Measurements from ENCODE around the gene HTRA3.

The HTRA3 gene

DNA sequence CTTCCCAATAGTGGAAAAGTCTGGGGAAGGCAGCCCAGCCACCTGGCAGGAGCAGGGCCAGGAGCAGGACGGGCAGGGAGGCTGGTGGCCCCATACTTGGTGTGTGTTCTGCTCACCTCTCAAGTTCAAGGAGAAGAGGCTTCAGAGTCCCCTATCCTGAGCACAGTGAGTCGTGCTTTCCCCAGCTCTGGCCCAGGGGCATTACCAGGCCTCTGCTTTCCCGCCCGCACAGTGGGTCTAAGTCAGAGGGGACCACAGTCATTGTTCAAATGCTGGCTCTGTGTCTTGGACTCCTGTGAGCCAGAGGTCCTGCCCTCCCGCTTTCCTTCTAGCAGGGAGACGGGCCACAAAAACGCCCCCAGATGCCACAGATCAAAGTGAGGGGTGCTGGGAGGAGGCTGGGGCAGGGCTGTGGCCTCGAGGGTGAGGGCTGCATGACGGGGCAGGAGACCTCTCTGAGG, 27.6 kb downstream of the HTRA3 start:
- DNase-seq: no peak

DNA sequence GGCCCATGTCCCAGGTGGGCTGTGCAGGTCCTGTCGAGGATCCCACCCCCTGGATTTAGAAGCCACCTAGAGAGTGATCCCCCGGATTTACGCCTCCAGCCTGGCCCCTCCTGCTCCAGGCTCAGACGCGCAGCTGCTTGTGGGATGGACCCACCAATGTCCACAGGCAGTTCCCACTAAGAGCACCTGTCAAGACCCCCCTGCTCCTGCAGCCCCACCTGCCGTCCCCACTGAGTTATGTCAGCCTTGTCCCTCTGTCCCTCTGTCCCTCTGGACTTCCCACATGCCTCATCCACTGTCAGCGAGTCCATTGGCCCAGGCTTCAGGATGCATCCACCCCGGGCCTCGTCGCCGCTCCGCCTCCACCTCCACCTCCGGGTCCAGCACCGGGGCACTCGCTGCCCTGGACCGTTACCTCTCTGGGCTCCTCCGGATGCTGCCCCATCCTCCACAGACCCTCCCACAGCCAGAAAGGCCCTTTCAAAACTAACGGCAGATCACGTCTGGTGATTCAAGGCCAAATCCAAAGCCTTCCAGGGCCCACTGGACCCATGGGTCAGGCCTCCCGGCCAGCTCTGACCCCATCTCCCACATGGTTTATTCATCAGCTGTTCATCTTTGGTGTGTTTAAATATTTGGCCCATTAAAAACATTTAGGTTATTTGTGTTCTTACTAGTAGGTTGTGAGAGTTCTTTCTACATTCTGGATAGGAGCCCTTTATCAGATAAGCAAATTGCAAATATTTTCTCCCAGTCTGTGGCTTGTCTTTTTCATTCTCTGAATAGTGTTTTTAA, 28.3 kb downstream of the HTRA3 start:
- no peak for DNase-seq

DNA sequence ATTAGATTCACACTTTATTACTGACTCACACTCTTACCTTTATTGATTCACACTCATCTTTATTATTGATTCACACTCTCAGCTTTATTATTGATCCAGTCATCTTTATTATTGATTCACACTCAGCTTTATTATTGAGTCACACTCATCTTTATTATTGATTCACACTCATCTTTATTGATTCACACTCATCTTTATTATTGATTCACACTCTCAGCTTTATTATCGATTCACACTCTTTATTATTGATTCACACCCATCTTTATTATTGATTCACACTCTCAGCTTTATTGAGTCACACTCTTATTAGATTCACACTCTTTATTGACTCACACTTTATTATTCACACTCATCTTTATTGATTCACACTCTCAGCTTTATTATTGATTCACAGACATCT, 31.3 kb downstream of the HTRA3 start:
- DNase-seq: no peak

DNA sequence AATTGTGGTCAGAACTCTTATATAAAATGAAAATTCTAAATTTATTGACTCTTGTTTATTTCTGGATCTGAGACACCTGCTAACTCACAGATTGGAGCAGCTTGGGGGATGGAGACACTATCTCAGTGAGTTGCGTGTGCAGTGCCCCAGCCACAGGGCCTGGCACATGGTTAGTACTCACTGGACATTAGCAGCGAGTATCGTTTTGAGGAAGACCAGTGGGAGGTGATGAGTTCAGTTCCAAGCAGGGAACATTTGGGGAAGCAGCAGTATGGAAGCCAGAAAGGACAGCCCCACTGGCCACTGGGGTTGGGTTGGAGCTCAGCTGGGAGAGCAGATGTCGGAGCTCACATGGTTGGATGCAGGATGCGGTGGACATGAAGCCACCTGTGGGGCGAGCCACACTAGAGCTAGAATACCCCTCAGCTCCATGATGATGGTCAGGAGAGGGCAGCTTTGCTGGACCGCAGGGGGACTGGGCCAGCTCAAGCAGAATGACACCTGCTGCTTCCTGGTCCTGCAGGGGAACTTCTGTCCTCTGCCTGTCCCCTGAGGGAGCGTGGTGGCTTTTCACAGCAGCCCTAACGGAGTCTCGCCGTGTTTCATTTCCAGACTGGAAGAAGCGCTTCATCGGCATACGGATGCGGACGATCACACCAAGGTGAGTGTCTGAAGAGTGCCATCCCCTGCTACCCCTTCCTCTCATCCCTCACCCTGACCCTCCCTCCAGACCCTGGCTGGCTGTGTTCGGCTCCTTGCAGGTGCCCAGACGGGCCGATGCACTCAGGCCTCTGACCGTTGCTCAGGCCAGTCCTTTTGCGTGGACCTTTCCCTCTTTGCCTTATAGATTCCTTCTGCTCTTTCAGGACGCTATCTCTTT, 32.5 kb downstream of the HTRA3 start:
- DNase-seq: no peak

DNA sequence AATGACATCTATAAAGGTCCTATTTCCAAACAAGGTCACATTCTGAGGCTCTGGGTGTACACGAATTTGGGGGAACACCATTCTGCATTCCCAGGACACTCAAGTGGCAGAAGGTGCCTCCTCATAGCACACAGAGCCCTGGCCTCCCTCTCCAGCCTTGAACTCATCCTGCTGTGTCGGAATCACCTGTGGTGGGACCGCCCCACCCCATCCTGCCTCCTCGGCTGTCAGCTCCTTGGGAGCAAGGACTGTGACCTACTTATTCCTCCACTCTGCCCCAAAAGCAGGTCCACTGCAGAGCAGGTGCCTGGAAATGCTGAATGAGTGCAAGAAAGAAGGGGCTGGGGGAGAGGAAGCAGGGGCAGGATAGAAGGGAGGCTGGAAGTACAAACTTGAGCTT, 33.5 kb downstream of the HTRA3 start:
- DNase-seq: no peak

DNA sequence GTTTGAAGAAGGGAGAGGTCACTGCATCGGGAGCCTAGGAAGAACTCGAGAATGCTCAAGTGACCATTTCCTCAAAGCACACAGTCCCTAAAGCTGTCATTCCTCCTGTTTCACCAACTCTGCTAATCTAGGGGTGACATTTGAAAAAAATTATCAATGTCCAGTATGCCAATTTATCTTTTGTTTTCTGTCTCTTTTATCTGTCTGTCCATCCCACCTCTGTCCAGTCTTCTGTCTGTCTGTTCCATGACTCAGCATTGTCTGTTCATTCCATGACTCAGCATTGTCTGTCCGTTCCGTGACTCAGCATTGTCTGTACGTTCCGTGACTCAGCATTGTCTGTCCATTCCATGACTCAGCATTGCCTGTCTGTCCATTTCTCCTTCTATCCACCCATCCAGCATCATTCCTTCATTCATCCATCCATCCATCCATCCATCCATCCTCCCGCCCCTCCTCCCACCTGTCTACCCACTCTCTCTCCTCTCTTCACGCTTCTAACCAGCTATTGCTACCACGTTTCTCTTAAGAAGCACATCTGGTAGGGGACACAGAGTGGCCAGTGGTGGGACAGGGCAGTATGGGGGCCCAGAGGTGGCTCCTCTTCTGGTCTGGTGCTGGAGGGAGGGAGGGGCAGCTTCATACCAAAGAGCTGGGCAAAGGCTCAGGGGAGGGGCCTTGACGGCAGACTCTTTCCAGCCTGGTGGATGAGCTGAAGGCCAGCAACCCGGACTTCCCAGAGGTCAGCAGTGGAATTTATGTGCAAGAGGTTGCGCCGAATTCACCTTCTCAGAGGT, 34.1 kb downstream of the HTRA3 start:
- DNase-seq: no peak

DNA sequence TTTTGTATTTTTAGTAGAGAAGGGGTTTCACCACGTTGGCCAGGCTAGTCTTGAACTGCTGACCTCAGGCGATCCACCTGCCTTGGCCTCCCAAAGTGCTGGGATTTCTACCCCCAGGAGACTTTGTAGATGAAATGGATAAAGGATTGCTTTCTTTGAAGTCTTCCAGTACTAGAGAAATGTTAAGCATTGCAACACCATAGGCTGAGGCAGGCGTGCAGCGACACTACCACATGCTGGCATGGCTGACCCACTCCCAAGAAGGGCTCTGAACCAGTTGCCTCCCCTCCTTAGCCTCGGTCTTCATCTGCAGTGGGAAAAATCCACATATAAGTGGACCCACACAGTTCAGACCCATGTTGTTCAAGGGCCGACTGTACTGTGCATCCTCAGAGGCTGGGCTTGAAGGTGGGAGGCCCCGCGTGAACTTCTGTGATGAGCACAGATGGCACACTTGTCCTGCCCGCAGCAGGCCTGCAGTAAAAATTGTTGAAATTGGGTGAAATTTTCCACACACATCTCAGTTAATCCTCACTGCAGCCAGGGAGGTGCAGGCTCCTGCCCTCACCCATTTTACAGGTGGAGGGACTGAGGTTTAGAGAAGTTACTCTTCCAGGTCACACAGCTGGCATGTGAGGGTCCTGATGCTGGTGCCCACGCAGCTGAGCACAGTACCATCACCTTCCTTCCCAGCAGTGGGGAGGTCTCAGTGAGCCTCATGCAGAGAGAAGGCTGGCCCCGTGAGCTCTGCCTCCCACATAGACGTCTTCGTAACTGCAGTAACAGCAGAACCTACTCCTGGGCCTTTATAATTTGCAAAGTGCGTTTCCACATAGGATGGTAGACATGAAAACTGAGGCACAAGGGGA, 35.5 kb downstream of the HTRA3 start:
- DNase-seq: no peak

DNA sequence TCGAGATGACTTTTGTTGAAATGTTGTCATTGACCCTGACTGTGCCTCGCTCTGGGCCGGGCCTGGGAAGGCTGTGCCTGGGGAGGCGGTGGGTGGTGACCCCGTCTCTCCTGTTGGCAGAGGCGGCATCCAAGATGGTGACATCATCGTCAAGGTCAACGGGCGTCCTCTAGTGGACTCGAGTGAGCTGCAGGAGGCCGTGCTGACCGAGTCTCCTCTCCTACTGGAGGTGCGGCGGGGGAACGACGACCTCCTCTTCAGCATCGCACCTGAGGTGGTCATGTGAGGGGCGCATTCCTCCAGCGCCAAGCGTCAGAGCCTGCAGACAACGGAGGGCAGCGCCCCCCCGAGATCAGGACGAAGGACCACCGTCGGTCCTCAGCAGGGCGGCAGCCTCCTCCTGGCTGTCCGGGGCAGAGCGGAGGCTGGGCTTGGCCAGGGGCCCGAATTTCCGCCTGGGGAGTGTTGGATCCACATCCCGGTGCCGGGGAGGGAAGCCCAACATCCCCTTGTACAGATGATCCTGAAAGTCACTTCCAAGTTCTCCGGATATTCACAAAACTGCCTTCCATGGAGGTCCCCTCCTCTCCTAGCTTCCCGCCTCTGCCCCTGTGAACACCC, 36.4 kb downstream of the HTRA3 start:
- no peak for DNase-seq

DNA sequence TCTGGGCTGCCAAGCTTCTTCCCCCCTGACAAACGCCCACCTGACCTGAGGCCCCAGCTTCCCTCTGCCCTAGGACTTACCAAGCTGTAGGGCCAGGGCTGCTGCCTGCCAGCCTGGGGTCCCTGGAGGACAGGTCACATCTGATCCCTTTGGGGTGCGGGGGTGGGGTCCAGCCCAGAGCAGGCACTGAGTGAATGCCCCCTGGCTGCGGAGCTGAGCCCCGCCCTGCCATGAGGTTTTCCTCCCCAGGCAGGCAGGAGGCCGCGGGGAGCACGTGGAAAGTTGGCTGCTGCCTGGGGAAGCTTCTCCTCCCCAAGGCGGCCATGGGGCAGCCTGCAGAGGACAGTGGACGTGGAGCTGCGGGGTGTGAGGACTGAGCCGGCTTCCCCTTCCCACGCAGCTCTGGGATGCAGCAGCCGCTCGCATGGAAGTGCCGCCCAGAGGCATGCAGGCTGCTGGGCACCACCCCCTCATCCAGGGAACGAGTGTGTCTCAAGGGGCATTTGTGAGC, 37.0 kb downstream of the HTRA3 start:
- DNase-seq: no peak

DNA sequence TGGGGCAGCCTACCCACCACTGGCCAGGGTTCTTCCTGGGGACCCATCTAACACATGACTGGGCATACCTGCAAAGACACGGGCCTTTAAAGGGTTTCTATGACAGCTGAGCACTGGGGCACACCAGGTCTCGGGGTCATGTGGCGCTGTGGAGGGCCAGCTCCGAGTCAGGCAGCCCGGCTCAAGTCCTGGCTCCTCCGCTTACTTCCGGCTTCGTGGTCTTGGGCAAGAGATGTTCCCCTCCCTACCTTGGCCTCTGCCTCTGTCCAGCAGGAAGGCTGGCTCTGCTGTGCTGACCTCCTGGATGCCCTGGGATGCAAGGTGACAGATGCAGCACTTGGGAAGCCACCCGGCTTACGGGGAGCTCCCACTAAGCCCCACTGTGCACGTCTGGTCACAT, 37.6 kb downstream of the HTRA3 start:
- no peak for DNase-seq

DNA sequence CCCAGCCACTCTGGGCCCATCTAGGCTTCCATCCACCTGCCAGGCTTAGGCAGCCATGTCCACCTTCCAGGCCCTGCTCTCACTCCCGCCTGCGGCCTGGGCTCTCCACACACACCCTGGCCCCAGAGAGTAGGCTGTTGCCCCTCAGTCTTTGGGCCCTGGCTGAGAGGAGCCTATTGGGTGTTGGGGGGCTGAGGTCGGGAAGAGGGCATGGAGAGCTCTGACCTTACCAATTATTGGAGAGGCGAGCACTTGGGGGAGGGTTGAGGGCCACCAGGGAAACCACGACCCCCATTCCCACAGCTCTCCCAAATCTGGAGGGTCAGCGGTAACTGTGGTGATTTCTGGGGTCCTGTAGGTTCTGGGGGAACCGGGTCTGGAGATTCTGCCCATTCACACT, 38.2 kb downstream of the HTRA3 start:
- no peak for DNase-seq

DNA sequence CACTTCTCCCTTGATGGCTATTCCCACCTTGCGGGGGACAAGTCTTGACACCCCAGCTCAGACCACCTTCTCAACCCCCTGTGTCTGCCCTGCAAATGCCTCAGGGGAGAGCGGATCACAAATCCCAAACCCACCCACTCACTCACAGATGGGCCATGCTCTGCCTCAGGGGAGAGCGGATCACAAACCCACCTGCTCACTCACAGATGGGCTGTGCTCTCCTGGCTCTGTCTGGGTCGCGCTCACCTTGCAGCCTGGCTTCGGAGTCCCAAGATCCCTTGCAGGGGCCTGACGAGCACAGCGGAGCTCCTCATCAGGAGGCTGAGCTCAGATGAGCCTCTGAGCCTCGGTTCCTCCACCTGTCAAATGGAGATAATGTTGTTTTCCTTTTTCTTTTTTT, 38.6 kb downstream of the HTRA3 start:
- DNase-seq: no peak

DNA sequence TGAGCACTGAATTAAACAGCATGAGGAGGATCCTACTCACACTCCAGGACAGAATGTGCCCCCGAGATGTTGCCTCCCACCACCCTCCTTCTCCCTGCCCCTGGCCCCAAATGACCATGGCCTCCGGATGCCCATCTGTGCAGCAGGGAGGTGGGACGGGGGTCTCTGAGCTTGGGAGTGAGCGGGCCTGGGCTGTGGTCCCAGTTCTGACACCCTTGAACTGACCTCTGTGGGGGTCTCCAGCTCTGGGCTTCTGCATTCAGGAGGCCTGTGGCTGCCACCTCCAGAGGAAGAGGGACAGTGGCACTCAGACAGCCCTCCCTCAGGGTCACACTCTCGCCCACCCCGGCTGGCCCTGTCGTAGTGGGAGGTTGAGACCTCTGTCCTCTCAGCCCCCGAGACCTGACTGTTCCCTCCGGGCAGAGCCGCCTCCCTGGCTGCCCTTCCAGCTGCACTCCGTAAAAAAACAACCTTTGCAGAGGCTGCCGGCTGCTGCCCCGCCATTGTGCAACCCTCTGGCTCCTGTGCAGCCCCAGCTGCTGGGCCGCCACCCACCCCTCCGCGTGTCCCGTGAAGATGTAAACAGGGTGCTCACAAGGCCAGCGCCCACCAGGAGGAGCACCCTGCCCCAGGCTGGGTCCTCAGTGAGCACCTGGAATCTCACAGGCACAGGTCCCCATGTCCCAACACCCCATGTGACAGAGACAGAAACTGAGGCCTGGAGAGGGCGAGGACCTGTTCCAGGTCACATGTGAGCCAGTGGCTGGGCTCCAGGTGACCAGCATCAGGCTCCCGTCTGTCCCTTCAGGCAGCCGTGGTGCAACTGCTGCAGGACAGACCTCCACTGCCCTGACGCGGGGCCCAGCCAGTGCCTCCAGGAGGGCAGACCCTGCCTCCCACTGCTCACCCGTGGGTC, 39.6 kb downstream of the HTRA3 start:
- DNase-seq: no peak

DNA sequence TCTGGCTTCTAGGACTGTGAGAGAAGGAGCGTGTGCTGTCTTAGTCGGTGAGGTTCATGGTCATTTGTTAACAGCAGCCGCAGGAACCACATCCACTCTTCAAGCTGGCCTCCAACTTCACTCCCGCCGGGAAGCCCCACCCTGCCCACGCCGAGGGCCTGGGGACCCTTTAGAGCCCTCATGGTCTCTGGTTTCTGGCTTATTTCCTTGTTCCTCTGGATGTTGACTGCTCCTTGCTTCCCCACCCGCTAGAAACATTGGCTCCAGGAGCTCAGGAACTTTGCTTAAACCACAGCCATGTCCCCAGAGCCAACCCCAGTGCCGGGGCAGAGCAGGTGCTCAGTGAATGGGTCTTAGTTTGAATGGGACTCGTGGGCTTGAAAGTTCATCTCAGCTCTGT, 40.8 kb downstream of the HTRA3 start:
- DNase-seq: no peak

DNA sequence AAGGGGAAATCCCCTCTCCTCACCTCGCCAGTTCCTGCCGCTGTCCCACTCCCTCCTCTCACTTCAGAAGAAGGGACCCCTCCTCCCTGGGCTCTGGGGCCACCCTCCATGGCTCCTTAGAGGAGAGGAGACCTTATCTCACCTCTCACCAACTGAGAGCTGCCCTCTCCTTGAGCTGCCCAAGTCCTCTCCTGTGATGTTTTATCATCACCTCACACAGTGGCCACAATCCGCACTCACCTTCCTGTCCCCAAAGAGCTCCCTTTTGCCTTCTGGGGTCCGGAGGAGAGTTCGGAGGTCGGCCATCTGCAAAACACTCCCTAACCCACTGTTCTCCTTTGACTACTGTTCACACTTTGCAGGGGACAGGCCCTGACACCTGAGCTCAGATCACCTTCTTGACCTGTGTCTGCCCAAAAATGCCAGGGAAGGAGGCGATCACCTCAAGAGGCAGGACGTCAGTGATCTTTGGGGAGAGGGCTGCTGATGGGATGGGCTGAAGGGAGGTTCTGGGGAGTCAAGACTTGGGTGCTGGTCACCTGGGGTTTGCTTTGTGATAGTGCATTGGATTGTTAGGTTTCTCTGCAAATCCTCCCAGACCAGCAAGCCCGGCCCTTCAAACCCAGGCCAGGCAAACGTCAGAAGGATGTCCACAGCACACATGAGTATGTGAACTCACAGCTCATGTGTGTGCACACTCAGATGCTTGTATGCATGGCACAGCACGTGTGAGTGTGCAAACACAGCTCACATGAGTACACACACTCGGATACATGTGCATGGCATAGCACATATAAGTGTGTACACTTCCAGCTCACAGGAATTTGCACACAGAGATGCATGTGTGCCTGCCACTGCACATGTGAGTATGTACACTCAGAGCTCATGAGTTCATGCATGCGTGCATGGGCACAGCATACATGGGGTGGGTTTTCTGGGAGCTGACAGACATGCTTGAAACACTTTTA, 41.8 kb downstream of the HTRA3 start:
- no peak for DNase-seq

DNA sequence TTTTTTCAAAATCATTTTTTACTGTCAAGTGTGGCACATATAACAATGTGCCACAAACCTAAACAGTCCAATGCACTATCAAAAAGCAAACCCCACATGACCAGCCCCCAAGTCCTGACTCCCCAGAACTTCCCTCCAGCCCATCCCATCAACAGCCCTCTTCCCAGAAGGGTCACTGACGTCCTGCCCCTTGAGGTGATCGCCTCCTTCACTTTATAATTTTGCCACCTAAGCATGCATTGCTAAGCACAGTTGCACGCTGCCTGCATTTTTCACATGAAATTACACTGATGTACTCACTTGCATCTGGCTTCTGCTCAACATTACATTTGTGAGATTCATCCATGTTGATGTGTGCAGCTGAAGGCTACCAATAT, 42.5 kb downstream of the HTRA3 start:
- no peak for DNase-seq

DNA sequence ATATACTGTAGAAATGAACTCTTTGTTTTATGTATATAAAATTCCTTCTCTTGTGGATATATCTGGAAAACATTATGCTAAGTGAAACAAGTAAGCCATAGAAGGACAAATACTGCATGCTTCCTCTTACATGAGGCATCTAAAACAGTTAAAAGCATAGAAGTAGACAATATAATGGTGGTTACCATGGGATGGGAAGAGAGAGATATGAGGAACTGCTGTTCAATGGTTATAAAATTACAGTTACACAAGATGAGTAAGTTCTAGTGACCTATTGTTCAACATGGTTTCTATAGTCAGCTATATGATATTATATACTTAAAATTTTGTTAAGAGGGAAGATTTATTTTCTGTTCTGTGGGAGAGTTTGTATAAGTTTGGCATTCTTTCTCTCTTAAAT, 43.4 kb downstream of the HTRA3 start:
- DNase-seq: no peak

DNA sequence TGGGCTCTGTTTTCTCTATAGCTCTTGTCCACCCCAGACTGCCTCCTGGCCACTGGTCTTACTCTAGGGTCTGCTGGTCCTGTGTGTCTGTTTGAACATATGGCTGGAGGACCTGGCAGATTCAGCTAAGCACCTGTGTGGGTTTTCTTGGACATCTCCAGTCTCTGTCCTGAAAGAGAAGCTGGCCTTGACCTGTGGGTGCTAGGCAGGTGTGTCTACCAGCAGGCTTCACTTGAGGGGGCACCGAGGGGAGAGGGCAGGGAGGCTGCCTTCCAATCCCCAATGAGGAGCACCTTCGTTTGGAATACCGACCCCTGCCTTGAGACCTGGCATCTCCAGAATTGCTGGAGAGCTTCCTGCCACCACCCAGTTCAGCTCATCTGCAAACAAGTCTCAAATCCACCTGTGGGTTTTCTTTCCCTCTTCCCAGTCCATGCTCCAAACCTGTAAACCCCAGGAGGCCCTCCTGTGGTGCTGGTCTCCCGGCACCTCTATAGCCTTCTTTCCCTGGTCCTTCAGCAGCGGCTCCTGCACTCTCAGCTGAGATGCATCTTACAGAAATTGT, 45.2 kb downstream of the HTRA3 start:
- DNase-seq: no peak

Data from RPMI8226 (cell line).